ENCODE measurements around the gene TNNT2. TPM values are rescaled to one million over a fixed set of nuclear protein-coding genes. Genes with fewer than 3 reads are reported as not detected.

The TNNT2 gene
- not detected in 2 replicates for polyA plus RNA-seq

GRCh38 chr1:201377611-201378092, at the start of gene TNNT2:
TNNT2 (minus strand) TSS chr1:201377680; CDS start chr1:201373254, 4,426 bp downstream.

GRCh38 chr1:201399018-201399351, 21.5 kb upstream of the TNNT2 start, which contains the start of gene LAD1:
LAD1 (minus strand) TSS chr1:201399324; CDS start chr1:201399306, 18 bp downstream.

Other genes starting within 250 kb of the TNNT2 start
- gene TMEM9, start 223.2 kb downstream of the TNNT2 start, polyA plus RNA-seq: 104 and 126 TPM in 2 replicates
- 0.11 TPM in 1 of 2 replicates, not detected in the other for gene IGFN1, start 186.9 kb downstream of the TNNT2 start, polyA plus RNA-seq
- not detected in 2 replicates for gene PKP1, start 94.2 kb downstream of the TNNT2 start, polyA plus RNA-seq
- not detected in 2 replicates for gene LAD1, start 21.6 kb upstream of the TNNT2 start, polyA plus RNA-seq
- gene TNNI1, start 44.0 kb upstream of the TNNT2 start, polyA plus RNA-seq: not detected in 2 replicates
- gene PHLDA3, start 91.5 kb upstream of the TNNT2 start, polyA plus RNA-seq: 1.5 and 2.0 TPM in 2 replicates
- gene CSRP1, start 129.4 kb upstream of the TNNT2 start, polyA plus RNA-seq: 29.5 and 45.0 TPM in 2 replicates
- gene NAV1, start 161.4 kb upstream of the TNNT2 start, polyA plus RNA-seq: 5.2 and 6.2 TPM in 2 replicates